Measurements from ENCODE around the gene PHOSPHO1. TPM values are rescaled to one million over a fixed set of nuclear protein-coding genes. Genes with fewer than 3 reads are reported as not detected.
"Not testable (repeated sequence)": the region's sequence is repeated elsewhere in the genome, so short reads cannot be mapped to it uniquely, and the experiment has no call there.

The PHOSPHO1 gene, protein sequence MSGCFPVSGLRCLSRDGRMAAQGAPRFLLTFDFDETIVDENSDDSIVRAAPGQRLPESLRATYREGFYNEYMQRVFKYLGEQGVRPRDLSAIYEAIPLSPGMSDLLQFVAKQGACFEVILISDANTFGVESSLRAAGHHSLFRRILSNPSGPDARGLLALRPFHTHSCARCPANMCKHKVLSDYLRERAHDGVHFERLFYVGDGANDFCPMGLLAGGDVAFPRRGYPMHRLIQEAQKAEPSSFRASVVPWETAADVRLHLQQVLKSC
- under 1 TPM in 3 of 7 donors, not detected in 4; 0.23 to 0.92 (median 0.26) TPM for total RNA-seq
- polyA plus RNA-seq: under 1 TPM in 1 of 2 donors, not detected in 1; 0.24 TPM
- long read RNA-seq, donor 1: 0 reads
- long read RNA-seq, donor 2, partial matches to known transcripts: 0 of 1 reads
- long read RNA-seq, donor 2, other reads (novel, unspliced or antisense): 0 of 1 reads
- long read RNA-seq, donor 3: 0 reads

DNA sequence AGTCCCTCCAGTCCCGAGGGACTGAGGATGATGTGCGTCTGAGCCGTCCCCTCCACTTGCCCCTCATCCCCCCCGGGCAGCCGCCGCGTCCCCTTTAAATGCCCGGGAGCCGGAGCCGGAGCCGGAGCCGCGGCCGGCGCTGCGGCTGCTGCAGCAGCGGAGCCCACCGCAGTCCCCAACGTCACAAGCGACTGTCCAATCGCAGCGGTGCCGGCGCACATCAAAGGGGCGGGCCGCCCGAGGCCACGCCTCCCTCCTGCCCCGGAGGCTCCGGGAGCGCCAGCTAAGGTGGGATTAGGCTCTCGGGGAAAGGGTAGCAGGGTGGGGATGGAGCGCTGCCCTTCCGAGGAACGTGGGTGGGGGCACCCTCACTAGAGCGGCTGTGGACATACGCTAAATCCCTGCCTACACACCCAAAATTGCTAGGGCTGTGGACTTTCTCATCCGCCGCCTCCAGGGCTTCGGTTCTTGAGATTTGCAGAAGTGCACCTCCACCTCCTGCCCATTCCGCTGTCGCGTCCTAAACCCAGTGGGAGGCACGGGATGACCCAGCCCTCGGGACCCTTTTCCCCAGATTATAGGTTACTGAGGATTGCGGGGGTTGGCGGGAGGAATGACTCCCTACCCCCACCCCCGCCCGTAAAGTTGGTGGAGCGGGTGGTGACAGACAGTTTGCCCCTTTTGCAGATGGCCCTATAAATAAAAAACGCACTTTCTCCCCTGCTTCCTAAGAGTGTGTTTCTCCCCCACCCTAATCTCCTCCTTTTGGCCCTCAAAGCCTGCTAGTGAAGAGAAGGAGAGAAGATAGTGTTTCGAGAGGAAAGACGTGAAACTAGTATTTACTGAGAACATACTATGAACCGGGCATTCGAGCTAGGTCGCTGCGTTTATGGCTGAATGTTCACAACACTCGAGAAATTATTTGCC, at the start of gene PHOSPHO1:
TSS of gene PHOSPHO1 (minus strand) at position 152 of the 927 bp plus-strand sequence. CDS start 4,096 bp downstream, outside the sequence.
- intact Hi-C loops (cut with DNase I): no loop called here

GRCh38 chr17:49280061-49280460, 49.5 kb upstream of the PHOSPHO1 start:
- Histone ChIP-seq H3K4me1 (ENCODE audit: insufficient read depth) (no peaks in the 10 kb centered on the region), H3K4me3 (no peak overlapping the region), H3K9me3 (no peaks in the 10 kb centered on the region), H3K27me3 (no peaks in the 10 kb centered on the region), H3K27ac (no peak overlapping the region), H3K36me3 (no peaks in the 10 kb centered on the region)
- 71 to 75% (median 72%) methylated on average over 5 of the region's 5 CpGs for WGBS, 3 donors
- TF ChIP-seq, protein P1, sequence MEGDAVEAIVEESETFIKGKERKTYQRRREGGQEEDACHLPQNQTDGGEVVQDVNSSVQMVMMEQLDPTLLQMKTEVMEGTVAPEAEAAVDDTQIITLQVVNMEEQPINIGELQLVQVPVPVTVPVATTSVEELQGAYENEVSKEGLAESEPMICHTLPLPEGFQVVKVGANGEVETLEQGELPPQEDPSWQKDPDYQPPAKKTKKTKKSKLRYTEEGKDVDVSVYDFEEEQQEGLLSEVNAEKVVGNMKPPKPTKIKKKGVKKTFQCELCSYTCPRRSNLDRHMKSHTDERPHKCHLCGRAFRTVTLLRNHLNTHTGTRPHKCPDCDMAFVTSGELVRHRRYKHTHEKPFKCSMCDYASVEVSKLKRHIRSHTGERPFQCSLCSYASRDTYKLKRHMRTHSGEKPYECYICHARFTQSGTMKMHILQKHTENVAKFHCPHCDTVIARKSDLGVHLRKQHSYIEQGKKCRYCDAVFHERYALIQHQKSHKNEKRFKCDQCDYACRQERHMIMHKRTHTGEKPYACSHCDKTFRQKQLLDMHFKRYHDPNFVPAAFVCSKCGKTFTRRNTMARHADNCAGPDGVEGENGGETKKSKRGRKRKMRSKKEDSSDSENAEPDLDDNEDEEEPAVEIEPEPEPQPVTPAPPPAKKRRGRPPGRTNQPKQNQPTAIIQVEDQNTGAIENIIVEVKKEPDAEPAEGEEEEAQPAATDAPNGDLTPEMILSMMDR (IDR thresholded peaks at IDR 0.05): no peak
- TF ChIP-seq POLR2A (IDR thresholded peaks at IDR 0.05): no peak
- TF ChIP-seq EP300 (IDR thresholded peaks at IDR 0.05): no peak
- intact Hi-C loops (cut with DNase I): no loop called here
- DNase-seq: no peak

More for the DNA sequence above, at the start of gene PHOSPHO1:
- Histone ChIP-seq H3K4me1 (ENCODE audit: insufficient read depth) (no peaks in the 10 kb centered on the region), H3K27me3 (no peaks in the 10 kb centered on the region), H3K9me3 (no peaks in the 10 kb centered on the region), H3K27ac (no peak within 1 kb of the TSS), H3K36me3 (no peaks in the 10 kb centered on the region), H3K4me3 (peak within 1 kb of the TSS; percentile 47)
- DNase-seq: peak; percentile 65 to 86 (median 75)
- WGBS, 3 donors: 2 to 4% (median 2%) methylated on average over 45 to 58 of the region's 58 CpGs
- no peak for TF ChIP-seq EP300 (IDR thresholded peaks at IDR 0.05)
- TF ChIP-seq, protein P1 (IDR thresholded peaks at IDR 0.05): no peak
- no peak for TF ChIP-seq POLR2A (IDR thresholded peaks at IDR 0.05)

DNA sequence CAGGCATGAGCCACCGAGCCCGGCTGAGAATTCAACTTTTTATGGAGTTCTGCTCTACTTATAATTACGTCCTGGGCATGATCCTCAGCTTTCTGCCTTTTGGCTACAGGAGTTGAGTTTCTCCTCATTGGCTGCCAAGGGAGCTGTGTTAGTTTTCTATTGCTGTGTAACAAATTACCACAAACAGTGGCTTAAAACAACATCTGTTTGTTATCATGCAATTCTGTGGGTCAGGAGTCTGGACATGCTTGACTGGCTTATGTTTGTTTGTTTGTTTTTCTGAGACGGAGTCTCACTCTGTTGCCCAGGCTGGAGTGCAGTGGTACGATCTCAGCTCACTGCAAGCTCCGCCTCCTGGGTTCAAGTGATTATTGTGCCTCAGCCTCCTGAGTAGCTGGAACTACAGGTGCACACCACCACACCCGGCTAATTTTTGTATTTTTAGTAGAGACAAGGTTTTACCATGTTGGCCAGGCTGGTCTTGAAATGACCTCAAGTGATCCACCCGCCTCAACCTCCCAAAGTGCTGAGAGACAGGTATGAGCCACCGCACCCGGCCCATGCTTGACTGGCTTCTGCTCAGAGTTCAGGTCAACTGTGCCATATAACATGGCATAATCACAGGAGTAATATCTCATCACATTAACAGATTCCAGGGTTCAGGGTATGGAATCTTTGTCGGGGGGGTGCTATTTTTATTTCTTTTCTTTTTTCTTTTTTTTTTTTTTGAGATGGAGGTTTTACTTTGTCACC, 48.9 kb upstream of the PHOSPHO1 start:
- intact Hi-C loops (cut with DNase I); DNase-seq: not testable (repeated sequence)

DNA sequence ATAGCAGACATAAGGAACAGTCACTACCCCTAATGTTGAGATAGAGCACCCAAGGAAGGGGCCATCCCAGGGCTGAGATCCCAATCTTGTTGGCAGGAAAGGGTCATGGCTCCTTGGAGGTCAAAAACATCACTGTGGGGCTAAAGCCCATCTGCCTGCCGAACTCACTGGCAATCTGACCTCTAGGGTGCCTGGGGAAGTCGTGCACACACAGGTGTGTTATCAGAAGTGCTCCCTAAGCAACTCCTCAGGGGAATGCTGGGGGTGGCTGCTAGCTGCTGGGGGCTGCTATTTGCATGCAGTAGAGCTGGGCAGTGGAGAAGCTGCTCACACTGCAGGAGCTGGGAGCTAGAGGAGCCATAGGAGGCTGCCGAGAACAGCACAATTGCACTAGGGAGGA, 47.5 kb upstream of the PHOSPHO1 start:
- DNase-seq: peak in 1 of 5 donors; percentile 5
- no peaks in the 10 kb centered on the region for H3K9me3 ChIP-seq
- 33 to 43% (median 39%) methylated on average over 3 of the region's 3 CpGs for WGBS, 3 donors
- intact Hi-C loops (cut with DNase I): no loop called here
- no peaks in the 10 kb centered on the region for H3K36me3 ChIP-seq
- H3K27ac ChIP-seq: no peak overlapping the region
- no peak for TF ChIP-seq POLR2A (IDR thresholded peaks at IDR 0.05)
- no peaks in the 10 kb centered on the region for H3K27me3 ChIP-seq
- no peak overlapping the region for H3K4me3 ChIP-seq
- no peaks in the 10 kb centered on the region for H3K4me1 ChIP-seq (ENCODE audit: insufficient read depth)

More for the DNA sequence above, 48.9 kb upstream of the PHOSPHO1 start:
- WGBS, 3 donors: 84 to 86% (median 85%) methylated on average over 11 of the region's 11 CpGs
- H3K4me3 ChIP-seq; H3K9me3 ChIP-seq; H3K27me3 ChIP-seq; H3K27ac ChIP-seq; H3K36me3 ChIP-seq; H3K4me1 ChIP-seq (ENCODE audit: insufficient read depth): not testable (repeated sequence)

- TF ChIP-seq EP300 (IDR thresholded peaks at IDR 0.05) (no peak), POLR2A (IDR thresholded peaks at IDR 0.05) (no peak)
- TF ChIP-seq, protein P1 (IDR thresholded peaks at IDR 0.05): no peak
- intact Hi-C loops (cut with DNase I): no loop called here
- 93 to 96% (median 94%) methylated on average over 13 of the region's 13 CpGs for WGBS, 3 donors
These were observed 47.1 kb upstream of the PHOSPHO1 start for GRCh38 chr17:49277638-49278037.

DNA sequence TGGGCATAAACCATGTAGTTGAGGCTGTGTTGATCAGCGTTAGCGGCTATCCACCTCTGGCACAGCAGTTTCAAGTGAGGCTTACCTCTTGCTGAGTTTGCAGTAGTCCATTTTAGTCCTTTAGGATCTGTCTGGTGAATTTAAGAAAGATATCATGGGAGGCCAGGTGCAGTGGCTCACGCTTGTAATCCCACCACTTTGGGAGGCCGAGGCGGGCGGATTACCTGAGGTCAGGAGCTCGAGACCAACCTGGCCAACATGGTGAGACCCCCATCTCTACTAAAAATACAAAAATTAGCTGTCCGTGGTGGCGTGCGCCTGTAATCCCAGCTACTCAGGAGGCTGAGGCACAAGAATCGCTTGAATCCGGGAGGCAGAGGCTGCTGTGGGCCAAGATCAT, 45.4 kb upstream of the PHOSPHO1 start:
- H3K4me1 ChIP-seq (ENCODE audit: insufficient read depth); H3K4me3 ChIP-seq; H3K9me3 ChIP-seq; H3K27me3 ChIP-seq; H3K27ac ChIP-seq; intact Hi-C loops (cut with DNase I); H3K36me3 ChIP-seq: not testable (repeated sequence)
- peak in 1 of 5 donors; percentile 8 for DNase-seq
- WGBS, 3 donors: 94 to 98% (median 94%) methylated on average over 12 of the region's 12 CpGs

More at GRCh38 chr17:49277638-49278037, 47.1 kb upstream of the PHOSPHO1 start:
- Histone ChIP-seq H3K36me3 (no peaks in the 10 kb centered on the region), H3K4me1 (ENCODE audit: insufficient read depth) (no peaks in the 10 kb centered on the region), H3K27me3 (no peaks in the 10 kb centered on the region), H3K27ac (no peak overlapping the region), H3K4me3 (no peak overlapping the region), H3K9me3 (no peaks in the 10 kb centered on the region)
- peak in 1 of 5 donors; percentile 7 for DNase-seq

Measured in ovary (tissue), 10 donors.